Left lung (tissue), 10 donors: ENCODE data around the gene BRME1. TPM values are rescaled to one million over a fixed set of nuclear protein-coding genes. Genes with fewer than 3 reads are reported as not detected.
A peak's percentile ranks its signal among the peaks of the same experiment; 100 is the strongest.

Experiments
- ATAC-seq: fragments of 200-7000 bp; cut with Tn5 transposase; one replicate; pipeline ENCODE4 v1.9.1; 2020; ENCODE audit warnings: moderate library complexity
- DNase-seq, 4 donors: peaks; one replicate each; pipeline ENCODE4 v3.0.0-alpha.2; 2013 to 2020
- H3K27ac ChIP-seq, 2 donors: fragments of 200-600 bp; sonication (generic) in 1 of 2; one replicate each; pipeline versions ENCODE4 v1.5.0 to v1.8.0; 2020 to 2021
- H3K27me3 ChIP-seq, 2 donors: fragments of 200-600 bp; sonication (generic) in 1 of 2; one replicate each; pipeline versions ENCODE4 v1.5.0 to v1.8.0; 2020 to 2021
- H3K36me3 ChIP-seq, 2 donors: fragments of 200-600 bp; sonication (generic) in 1 of 2; one replicate each; pipeline versions ENCODE4 v1.5.0 to v1.8.0; 2020 to 2021
- H3K4me1 ChIP-seq, 2 donors: fragments of 200-600 bp; one replicate each; pipeline ENCODE4 v1.8.0; 2021
- H3K4me3 ChIP-seq, 2 donors: fragments of 200-600 bp; sonication (generic) in 1 of 2; one replicate each; pipeline versions ENCODE4 v1.5.0 to v1.8.0; 2020 to 2021; ENCODE audit warnings: mild to moderate bottlenecking in 1 of 2
- H3K9me3 ChIP-seq, 2 donors: fragments of 200-600 bp; sonication (generic) in 1 of 2; one replicate each; pipeline versions ENCODE4 v1.5.0 to v1.8.0; 2020 to 2021
- intact Hi-C, 2 donors: fragments of 100-400 bp; cut with DNase I; formaldehyde crosslinking; loops; one replicate each; pipeline versions ENCODE4 v1.11.2 to v1.14.2; 2022
- polyA plus RNA-seq, 6 donors: library from polyadenylated mRNA; unstranded; fragments of 120-200 nt; gene quantifications; one replicate each; pipeline ENCODE4 v1.2.1, GENCODE V29; 2013; ENCODE audit not compliant: insufficient read length in 6 of 6
- total RNA-seq, 2 donors: library from RNA; stranded (reverse); fragmentation: NEBNext Ultra II Directional; extraction: Animal tissue kit (Norgen Biotek cat#: 25700); gene quantifications; one replicate each; pipeline ENCODE4 v1.2.1, GENCODE V29; 2021
- TF ChIP-seq, protein P1 (sequence below), 2 donors: fragments of 200-600 bp; sonication (generic) in 1 of 2; IDR thresholded peaks; one replicate each; pipeline versions ENCODE4 v1.5.0 to v1.8.0; 2021; ENCODE audit warnings: antibody characterized with exemption in 2 of 2
- donor health status: DM: no; HTN: yes; CAD: no.
- donor health status: DM: no; HTN: no; CAD: no.

Gene BRME1
- total and polyA plus RNA-seq, 8 donors = 3.7 to 7.8 (median 7.1) TPM

DNA sequence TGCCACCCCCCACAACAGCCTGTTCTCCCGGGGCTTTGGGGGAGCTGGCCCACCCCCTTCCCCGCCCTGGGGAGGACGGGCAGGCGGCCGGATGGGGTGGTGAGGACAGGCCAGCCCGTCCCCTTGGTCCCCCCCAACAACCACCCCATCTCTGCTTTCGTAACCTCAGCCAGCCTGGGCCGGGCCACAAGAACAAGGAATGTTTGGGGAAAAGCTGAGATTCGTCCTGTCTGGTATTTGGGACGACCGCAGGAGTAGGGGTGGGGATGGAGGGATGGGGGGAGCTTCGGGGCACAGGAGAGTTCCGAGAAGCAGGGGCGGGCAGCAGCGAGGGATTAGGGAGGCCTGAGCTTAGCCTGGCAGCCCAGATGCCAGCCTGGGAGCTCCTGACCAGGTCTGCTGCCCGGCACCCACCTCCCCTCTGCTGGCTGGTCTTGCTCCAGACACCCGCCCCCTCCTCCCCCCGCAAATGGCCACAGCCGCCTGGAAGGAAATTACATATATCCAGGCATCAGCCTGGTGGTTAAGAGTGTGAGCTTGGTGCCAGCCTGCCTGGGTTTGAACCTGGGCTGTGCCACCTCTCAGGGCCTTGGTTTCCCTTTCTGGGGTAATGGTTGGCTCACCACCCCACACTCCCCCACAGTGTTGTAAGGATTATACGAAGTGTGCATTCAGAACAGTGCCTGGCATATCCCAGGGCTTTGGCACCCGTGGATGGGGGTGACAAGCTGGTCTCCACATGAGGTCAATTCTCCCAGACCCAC, 32.6 kb upstream of the BRME1 start, which contains the start of gene PODNL1:
Gene PODNL1 (minus strand): TSS at position 117 of the 764 bp plus-strand sequence. CDS start 236 bp downstream, outside the sequence.
- TF ChIP-seq, protein P1, sequence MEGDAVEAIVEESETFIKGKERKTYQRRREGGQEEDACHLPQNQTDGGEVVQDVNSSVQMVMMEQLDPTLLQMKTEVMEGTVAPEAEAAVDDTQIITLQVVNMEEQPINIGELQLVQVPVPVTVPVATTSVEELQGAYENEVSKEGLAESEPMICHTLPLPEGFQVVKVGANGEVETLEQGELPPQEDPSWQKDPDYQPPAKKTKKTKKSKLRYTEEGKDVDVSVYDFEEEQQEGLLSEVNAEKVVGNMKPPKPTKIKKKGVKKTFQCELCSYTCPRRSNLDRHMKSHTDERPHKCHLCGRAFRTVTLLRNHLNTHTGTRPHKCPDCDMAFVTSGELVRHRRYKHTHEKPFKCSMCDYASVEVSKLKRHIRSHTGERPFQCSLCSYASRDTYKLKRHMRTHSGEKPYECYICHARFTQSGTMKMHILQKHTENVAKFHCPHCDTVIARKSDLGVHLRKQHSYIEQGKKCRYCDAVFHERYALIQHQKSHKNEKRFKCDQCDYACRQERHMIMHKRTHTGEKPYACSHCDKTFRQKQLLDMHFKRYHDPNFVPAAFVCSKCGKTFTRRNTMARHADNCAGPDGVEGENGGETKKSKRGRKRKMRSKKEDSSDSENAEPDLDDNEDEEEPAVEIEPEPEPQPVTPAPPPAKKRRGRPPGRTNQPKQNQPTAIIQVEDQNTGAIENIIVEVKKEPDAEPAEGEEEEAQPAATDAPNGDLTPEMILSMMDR (IDR thresholded peaks at IDR 0.05) = no peak
- H3K36me3 ChIP-seq = no peaks in the 10 kb centered on the region
- peak within 1 kb of the TSS in 1 of 2 donors; percentile 29 for H3K4me3 ChIP-seq
- H3K27me3 ChIP-seq = peaks cover 0 to 35% of the 10 kb centered on the region in 2 donors
- H3K27ac ChIP-seq = no peak within 1 kb of the TSS
- no peaks in the 10 kb centered on the region for H3K9me3 ChIP-seq
- intact Hi-C loops = no loop called here
- peaks cover 0 to 6% of the 10 kb centered on the region in 2 donors for H3K4me1 ChIP-seq
- ATAC-seq (peak; percentile 75), DNase-seq (peak in 3 of 4 donors; percentile 42 to 66 (median 61))

GRCh38 chr19:13937479-13938300, 31.8 kb upstream of the BRME1 start:
- Histone ChIP-seq H3K27ac (no peak overlapping the region), H3K4me3 (peak overlapping the region in 1 of 2 donors; percentile 29), H3K27me3 (peaks cover 0 to 35% of the 10 kb centered on the region in 2 donors), H3K36me3 (no peaks in the 10 kb centered on the region), H3K9me3 (no peaks in the 10 kb centered on the region), H3K4me1 (peaks cover 0 to 6% of the 10 kb centered on the region in 2 donors)
- intact Hi-C loops = no loop called here
- peak; percentile 15 for ATAC-seq
- no peak for DNase-seq
- TF ChIP-seq, protein P1 (IDR thresholded peaks at IDR 0.05) = no peak

DNA sequence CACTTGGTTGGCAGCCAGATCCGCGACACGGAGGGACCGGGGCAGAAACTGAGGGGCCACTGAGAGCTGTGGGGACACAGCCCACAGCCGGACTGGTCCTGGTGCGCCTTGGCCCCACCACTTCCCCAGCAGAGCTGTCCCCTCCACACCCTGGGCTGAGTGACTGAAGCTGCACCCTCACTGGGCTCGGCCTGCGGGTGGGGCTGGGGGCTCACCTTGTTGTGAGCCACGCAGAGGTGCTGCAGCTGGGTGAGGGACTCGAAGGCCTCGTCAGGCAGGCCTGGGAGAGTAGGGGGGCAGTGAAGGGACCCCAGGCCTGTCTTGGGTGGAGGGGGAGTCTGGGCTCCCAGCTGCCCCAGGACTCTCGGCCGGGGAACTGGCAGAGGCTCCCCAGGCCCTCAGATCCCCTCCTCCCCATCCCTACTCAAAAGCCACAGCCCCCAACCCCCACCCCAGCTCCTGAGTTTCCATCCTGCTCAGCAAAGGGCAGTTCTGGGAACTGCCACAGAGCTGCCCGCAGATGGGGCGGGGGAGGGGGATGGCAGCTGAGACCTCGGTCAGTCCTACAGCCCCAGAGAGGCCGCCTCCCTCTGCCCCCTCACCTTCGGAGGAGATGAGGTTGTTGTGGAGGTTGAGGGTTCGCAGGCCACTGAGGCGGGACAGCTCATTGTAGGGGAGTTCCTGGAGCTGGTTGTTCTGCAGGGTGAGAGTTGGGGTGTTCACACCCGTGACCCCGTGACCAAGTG, 30.0 kb upstream of the BRME1 start:
- no peaks in the 10 kb centered on the region for H3K9me3 ChIP-seq
- DNase-seq = no peak
- TF ChIP-seq, protein P1 (IDR thresholded peaks at IDR 0.05) = no peak
- ATAC-seq = no peak
- H3K36me3 ChIP-seq = peaks cover 0 to 9% of the 10 kb centered on the region in 2 donors
- H3K4me1 ChIP-seq = peaks cover 0 to 6% of the 10 kb centered on the region in 2 donors
- intact Hi-C loops = no loop called here
- no peak overlapping the region for H3K4me3 ChIP-seq
- H3K27ac ChIP-seq = no peak overlapping the region
- peaks cover 0 to 35% of the 10 kb centered on the region in 2 donors for H3K27me3 ChIP-seq

GRCh38 chr19:13934785-13935109, 28.8 kb upstream of the BRME1 start:
- Histone ChIP-seq H3K27ac (no peak overlapping the region), H3K36me3 (peaks cover 0 to 20% of the 10 kb centered on the region in 2 donors), H3K27me3 (peaks cover 0 to 35% of the 10 kb centered on the region in 2 donors)

More at GRCh38 chr19:13934785-13935109, 28.8 kb upstream of the BRME1 start:
- intact Hi-C loops = no loop called here
- peaks cover 0 to 6% of the 10 kb centered on the region in 2 donors for H3K4me1 ChIP-seq
- DNase-seq (no peak), ATAC-seq (no peak)
- TF ChIP-seq, protein P1 (IDR thresholded peaks at IDR 0.05) = no peak
- no peaks in the 10 kb centered on the region for H3K9me3 ChIP-seq
- no peak overlapping the region for H3K4me3 ChIP-seq
